B cell (primary cell): ENCODE data around the gene XAF1.

Source experiments
- EZH2 ChIP-seq: IDR thresholded peaks from 2 replicates; pipeline ENCODE4 v1.6.1; 2012; ENCODE audit warnings: borderline replicate concordance, low read depth, mild to moderate bottlenecking, moderate library complexity, low read length; ENCODE audit not compliant: insufficient read depth, poor library complexity, severe bottlenecking
- TF ChIP-seq, protein P1 (sequence below): fragments of 200-600 bp; IDR thresholded peaks from one replicate; pipeline ENCODE4 v1.8.0; 2022; ENCODE audit warnings: antibody characterized with exemption, mild to moderate bottlenecking

DNA sequence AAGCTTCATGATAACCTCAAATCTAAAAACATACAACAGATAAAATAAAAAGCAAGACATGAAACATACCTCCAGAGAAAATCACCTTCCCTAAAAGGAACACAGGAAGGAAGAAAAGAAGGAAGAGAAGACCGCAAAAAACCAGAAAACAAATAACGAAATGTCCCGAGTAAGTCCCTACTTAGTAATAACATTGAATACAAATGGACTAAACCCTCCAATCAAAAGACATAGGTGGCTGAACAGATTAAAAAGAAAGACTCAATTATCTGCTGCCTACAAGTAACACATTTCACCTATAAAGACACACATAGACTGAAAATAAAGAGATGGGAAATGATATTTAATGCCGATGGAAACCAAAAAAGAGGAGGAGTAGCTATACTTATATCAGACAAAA, 26.4 kb downstream of the XAF1 start:
- TF ChIP-seq, protein P1, sequence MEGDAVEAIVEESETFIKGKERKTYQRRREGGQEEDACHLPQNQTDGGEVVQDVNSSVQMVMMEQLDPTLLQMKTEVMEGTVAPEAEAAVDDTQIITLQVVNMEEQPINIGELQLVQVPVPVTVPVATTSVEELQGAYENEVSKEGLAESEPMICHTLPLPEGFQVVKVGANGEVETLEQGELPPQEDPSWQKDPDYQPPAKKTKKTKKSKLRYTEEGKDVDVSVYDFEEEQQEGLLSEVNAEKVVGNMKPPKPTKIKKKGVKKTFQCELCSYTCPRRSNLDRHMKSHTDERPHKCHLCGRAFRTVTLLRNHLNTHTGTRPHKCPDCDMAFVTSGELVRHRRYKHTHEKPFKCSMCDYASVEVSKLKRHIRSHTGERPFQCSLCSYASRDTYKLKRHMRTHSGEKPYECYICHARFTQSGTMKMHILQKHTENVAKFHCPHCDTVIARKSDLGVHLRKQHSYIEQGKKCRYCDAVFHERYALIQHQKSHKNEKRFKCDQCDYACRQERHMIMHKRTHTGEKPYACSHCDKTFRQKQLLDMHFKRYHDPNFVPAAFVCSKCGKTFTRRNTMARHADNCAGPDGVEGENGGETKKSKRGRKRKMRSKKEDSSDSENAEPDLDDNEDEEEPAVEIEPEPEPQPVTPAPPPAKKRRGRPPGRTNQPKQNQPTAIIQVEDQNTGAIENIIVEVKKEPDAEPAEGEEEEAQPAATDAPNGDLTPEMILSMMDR: no peak
- no peak for TF ChIP-seq EZH2
